Hippocampal formation (tissue), 2 donors: ENCODE measurements around the gene KCNK10.

Source experiments
- DNase-seq, 2 donors: peaks; one replicate each; lab custom pipeline; 2025; lab: John Stamatoyannopoulos, UW

Gene KCNK10, protein sequence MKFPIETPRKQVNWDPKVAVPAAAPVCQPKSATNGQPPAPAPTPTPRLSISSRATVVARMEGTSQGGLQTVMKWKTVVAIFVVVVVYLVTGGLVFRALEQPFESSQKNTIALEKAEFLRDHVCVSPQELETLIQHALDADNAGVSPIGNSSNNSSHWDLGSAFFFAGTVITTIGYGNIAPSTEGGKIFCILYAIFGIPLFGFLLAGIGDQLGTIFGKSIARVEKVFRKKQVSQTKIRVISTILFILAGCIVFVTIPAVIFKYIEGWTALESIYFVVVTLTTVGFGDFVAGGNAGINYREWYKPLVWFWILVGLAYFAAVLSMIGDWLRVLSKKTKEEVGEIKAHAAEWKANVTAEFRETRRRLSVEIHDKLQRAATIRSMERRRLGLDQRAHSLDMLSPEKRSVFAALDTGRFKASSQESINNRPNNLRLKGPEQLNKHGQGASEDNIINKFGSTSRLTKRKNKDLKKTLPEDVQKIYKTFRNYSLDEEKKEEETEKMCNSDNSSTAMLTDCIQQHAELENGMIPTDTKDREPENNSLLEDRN

GRCh38 chr14:88323086-88323522 is at the start of gene KCNK10:
Gene KCNK10 (minus strand): TSS chr14:88323269. CDS start chr14:88322798, 471 bp downstream.
- no peak for DNase-seq

- DNase-seq = no peak
Observed at GRCh38 chr14:88369496-88369895, 46.4 kb upstream of the KCNK10 start.

DNA sequence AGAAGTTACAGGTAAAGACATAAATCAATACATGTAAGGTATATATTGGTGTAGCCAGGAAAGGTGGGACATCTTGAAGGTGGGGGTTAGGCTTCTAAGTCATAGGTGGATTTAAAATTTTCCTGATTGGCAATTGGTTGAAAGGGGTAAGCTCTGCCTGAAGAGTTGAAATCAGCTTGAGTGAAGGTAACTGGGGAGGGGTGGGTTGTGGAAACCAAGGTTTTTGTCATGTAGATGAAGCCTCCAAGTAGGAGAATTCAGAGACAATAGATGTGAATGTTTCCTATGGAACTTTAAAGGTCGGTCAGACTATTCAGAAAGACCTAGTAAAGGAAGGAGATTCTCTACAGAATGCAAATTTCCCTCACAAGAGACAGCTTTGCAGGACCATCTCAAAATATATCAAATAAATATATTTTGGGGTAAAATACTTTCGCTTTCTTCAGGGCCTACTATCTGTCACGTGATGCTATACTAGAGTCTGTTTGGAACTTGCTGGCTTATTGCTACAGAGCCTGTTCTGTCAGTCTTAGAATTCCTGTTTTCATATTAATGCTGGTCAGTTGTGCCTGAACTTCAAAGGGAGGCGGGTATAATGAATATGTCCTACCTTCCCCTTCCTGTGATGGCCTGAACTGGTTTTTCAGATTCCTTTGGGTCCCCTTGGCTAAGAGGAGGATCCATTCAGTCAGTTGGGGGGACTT is 41.8 kb upstream of the KCNK10 start:
- no peak for DNase-seq

GRCh38 chr14:88363644-88364043 is 40.6 kb upstream of the KCNK10 start:
- DNase-seq = no peak

DNA sequence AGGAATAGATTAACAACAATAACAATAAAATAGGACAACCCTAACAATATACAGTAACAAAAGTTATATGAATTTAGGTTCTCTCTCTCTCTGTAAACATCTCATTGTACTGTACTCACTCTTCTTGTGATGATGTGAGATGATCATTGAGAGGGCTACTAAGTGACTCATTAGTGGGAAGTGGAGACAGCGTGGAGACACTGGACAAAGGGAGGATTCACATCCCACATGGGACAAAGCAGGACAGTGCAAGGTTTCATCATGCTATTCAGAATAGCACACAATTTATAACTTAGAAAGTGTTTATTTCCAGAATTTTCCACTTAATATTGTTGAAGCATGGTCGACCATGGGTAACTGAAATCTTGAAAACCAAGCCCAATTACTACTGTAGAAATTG is 36.4 kb upstream of the KCNK10 start:
- DNase-seq = peak in 1 of 2 donors; percentile 37

DNA sequence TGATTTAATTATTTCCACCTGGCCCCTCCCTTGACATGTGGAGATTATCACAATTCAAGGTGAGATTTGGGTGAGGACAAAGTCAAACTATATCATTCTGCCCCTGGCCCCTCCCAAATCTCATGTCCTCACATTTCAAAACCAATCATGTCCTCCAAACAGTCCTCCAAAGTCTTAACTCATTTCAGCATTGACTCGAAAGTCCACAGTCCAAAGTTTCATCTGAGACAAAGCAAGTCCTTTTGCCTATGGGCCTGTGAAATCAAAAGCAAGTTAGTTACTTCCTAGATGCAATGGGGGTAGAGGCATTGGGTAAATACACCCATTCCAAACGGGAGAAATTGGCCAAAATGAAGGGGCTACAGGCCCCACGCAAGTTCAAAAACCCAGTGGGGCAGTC is 31.3 kb upstream of the KCNK10 start:
- no peak for DNase-seq

DNA sequence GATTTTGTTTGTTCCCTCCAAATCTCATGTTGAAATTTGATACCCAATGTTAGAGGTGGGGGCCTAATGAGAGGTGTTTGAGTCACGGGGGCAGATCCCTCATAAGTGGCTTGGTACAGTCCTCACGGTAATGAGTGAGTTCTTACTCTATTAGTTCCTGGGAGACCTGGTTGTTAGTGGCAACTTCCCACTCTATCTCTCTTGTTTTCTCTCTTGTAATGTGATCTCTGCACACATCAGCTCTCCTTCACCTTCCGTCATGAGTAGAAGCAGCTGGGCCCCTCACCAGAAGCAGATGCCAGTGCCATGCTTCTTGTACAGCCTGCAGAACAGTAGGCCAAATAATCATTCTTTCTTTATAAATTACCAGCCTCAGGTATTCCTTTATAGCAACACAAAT is 29.6 kb upstream of the KCNK10 start:
- no peak for DNase-seq

DNA sequence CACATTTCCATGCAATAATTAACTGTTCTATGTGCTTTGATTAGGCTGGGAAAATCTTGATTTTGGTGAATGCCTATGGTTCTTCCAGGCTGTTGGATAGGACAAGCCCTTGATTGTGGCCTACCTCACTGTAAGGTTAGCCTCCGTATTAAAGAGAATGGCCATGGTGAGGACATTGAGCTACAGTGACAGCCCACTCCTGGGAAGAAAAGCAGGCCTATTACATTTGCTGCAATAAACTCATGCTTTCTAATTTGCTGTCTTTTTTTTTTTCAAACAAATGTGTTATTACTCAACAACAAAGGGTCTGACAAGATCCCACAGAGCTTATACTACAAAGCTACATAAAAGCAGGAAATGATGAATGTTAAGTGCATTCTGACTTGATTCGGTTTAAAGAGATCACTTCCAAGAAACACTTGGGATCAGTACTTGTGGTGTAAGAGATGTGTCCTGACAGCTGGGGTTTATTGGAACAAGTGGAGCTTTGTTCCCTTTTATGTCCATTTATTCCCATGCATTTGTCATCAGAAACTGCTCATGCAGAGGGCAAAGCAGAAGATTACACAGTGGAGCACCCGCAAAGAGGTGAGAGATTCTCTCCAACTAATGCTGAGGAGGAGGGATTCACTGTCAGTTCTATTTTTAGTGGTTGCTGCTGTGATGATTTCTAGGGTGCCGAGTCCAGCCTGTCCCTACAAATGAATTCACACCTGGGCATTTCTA is 29.1 kb upstream of the KCNK10 start:
- peak; percentile 15 to 68 for DNase-seq

DNA sequence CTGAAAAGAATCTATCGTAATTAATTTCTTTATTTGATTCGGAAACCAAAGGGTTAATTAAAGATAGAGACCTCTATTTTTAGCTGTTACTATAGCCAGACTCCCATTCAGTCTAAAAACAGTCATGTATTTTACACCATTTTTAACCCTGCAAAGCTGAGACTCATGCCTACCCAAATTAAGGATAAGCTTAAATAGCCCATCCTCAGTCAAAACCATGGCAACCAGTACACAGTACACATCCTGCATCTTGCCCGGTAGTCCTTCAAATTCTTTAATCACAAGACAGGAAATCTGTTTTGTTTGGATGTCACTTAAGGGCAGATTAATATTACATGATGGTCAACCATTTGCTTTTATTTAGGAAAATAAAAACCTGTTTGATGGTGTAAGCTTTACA is 25.5 kb upstream of the KCNK10 start:
- DNase-seq = no peak

GRCh38 chr14:88346048-88346639 is 23.1 kb upstream of the KCNK10 start:
- no peak for DNase-seq

GRCh38 chr14:88342980-88343379 is 19.9 kb upstream of the KCNK10 start:
- no peak for DNase-seq

GRCh38 chr14:88340357-88340756 is 17.3 kb upstream of the KCNK10 start:
- DNase-seq = no peak

- DNase-seq = no peak
Observed at GRCh38 chr14:88333036-88333435, 10.0 kb upstream of the KCNK10 start.

- DNase-seq = no peak
Observed at GRCh38 chr14:88327497-88327896, 4.4 kb upstream of the KCNK10 start.

DNA sequence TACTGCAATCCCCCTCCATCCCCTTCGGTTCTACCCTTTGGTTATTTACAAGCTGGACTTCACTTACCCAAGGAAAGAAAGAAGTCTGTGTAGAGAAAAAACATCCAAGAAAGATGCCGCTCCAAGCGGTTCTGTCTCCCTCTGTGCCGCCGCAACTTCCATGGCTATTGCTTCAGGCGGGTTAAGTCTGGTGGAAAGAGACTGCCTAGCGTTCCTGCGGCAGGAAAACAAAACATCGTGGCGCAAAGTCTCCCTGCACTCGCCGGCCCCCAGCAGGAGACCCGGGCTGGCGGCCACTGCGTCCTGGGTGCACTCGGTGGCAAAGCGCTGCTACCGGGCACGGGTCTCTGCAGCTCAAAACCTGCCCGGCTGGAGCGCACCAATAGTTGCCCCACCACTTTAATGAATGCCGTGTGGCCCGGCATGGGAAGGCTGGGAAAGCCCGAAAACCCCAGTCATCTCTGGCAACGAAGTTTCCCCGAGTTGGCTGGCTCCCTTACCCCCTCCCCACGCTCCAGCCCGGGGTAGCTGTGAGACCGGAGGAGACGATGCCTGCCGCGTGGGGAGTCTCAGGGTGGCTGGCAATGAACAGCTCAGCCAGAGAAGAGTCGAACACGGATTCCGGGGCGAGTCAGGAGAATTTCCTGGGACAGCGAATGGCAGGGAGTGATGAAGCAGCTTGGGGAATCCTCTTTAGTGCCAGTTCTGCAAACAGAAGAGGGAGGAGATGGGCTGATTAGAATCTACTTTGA is 3.5 kb upstream of the KCNK10 start:
- DNase-seq = no peak

DNA sequence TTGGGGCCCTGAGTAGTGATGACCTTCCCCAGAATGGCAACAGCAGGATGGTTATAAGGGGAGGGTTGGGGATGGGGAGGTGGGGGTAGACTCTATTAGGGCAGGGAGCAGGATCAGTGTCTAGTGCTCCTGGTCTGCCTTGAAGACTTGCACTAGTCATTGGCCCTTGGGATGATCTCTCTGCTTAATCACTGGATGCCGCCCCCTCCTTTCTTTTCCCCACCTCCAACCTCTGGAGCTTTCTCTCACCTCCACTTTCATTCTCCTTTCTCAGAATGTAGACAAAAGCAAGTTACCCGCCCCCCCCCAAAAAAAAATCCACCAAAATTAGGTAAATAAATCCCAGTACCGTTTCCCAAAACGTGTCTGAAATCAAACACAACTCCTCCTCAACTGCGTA is 2.8 kb upstream of the KCNK10 start:
- no peak for DNase-seq

DNA sequence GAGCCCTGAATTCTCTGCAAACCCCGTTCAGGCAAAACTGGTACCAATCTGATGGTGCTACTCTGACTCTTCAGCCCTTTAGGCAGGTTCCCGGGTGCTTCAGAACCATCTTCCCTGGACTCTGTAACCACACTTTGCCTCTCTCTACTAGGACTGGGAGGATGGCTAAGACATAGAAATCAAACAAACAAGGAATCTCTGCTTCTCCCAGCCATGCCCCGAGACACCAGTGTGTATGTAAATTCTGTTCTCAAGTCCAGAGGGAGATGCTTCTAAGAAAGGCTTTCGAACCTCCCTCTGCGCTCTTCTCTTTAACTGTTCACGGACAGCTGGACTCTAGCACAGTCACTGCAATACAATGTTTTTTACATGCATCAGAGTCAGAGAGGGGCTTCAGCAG is 1.9 kb upstream of the KCNK10 start:
- no peak for DNase-seq

- no peak for DNase-seq
Observed at GRCh38 chr14:88324491-88324890, 1.4 kb upstream of the KCNK10 start.

DNA sequence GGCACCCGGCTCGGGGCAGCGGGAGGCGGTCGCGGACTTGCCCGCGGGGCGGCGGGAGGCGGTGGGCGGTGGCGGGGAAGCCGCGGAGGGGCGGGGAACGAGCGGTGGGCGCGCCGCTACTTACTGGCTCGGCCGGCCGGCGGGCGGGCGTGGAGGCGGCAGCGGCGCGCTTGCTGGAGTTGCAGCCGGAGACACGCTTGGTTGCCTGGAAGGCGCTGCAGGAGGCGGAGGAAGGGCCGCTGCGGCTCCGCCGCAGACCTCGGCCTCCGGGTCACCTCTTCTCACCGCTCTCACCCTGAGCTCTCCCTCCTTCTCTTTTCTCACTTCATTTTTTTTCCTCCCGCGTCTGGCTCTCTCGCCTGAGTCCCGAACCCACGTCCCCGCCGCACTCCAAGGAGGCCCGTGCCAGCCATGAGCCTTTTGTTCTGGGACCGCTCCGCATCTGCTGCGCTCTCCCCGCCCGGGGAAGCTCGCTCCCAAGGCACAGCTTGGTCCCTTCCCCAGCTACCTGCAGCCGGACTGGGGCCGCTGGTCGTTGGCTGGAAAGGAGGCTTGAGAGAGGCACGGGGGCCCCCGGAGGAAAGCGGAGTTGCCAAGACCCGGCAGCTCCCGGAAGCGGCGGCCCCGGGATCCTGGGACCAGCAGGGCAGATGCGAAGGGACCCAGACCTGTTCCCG is 592 bp upstream of the KCNK10 start:
- DNase-seq = no peak

GRCh38 chr14:88322504-88323085 is 474 bp downstream of the KCNK10 start:
- DNase-seq = peak in 1 of 2 donors; percentile 18
